ENCODE results near the gene VEGFD. TPM values are rescaled to one million over a fixed set of nuclear protein-coding genes. Genes with fewer than 3 reads are reported as not detected.

The VEGFD gene
- total RNA-seq, 1 donor: 0.90 TPM

DNA sequence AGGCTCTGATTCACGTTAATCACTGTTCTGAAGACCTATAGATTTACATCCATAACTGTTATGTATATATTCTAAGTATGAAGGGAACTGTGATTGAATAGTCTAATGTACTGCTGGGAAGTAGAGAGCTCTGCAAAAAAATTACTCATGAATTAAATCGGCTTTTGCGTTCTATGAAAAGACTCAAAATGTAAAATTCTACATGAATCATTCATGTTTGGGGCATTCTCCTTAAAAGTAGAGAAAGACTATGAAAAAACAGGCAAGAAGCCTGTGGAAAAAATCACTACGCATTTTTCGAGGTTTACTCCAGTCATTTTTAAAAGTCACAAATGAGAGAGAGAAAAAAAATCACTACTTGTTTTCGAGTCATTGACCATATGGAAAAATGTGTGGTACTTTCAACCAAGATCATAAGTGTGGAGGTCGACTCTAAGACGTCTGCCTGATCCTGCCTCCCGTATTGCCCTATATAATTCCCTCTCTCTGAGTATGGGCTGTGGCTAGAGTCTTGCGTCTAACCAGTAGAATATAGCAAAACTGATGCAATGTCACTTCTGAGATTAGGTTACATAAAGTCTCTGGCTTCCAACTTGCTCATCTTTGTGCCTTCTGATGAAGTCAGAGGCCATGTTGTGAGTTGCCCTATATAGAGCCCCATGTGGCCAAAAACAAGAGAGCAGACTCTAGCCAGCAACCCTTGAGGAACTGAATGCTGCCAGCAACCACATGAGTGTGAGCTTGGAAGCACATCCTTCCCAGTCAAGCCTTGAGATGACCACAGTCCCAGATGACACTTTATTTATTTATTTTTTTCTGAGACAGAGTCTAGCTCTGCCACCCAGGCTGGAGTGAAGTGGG is 32.1 kb upstream of the VEGFD start:
- no peak overlapping the region for H3K4me3 ChIP-seq (ENCODE audit: low read depth, low read length)
- TF ChIP-seq, protein P1, sequence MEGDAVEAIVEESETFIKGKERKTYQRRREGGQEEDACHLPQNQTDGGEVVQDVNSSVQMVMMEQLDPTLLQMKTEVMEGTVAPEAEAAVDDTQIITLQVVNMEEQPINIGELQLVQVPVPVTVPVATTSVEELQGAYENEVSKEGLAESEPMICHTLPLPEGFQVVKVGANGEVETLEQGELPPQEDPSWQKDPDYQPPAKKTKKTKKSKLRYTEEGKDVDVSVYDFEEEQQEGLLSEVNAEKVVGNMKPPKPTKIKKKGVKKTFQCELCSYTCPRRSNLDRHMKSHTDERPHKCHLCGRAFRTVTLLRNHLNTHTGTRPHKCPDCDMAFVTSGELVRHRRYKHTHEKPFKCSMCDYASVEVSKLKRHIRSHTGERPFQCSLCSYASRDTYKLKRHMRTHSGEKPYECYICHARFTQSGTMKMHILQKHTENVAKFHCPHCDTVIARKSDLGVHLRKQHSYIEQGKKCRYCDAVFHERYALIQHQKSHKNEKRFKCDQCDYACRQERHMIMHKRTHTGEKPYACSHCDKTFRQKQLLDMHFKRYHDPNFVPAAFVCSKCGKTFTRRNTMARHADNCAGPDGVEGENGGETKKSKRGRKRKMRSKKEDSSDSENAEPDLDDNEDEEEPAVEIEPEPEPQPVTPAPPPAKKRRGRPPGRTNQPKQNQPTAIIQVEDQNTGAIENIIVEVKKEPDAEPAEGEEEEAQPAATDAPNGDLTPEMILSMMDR (IDR thresholded peaks at IDR 0.05; ENCODE audit: insufficient read depth, low read length): no peak
- no peak for DNase-seq (ENCODE audit: low read depth)

DNA sequence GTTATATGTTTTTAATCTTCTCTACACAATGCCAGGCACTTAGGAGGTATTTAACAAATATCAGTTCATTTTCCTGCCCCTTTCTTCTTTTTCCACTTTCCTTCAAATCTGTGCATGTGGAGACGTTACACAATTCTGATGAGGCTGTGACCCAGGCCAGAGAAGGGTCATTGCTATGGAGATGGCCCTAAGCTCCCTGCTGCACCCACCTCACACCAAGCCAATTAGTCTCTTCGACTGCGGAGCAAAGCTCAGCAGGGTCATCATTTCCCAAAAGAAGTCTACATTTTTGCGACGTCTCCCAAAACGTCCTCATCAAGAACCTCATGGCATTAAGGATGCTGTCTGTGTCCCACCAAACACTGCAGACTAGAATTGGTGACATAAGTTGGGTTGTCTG is 28.9 kb upstream of the VEGFD start:
- TF ChIP-seq, protein P1 (IDR thresholded peaks at IDR 0.05; ENCODE audit: insufficient read depth, low read length): no peak
- no peak overlapping the region for H3K4me3 ChIP-seq (ENCODE audit: low read depth, low read length)

DNA sequence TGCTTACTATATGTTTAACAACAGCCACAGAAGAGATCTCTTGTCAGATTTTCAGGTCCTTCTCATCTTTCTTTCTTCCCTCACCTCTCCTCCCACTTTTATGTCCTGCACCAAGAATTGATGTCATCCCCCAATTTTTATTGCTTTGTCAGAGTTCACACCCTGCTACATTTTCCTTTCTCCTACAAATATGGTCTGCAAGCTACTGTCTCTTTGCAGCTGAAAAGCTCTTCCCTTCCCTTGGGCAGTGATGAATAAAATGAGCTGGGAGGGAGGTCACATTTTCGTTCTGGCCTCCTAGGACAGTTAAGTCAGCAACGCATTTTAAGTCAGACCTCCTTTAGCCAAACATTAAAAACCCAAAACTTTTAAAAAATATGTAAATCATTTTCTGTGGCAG is 26.7 kb upstream of the VEGFD start:
- H3K4me3 ChIP-seq (ENCODE audit: low read depth, low read length): no peak overlapping the region
- TF ChIP-seq, protein P1 (IDR thresholded peaks at IDR 0.05; ENCODE audit: insufficient read depth, low read length): no peak
- no peak for DNase-seq (ENCODE audit: low read depth)

More for the DNA sequence above, 28.9 kb upstream of the VEGFD start:
- DNase-seq (ENCODE audit: low read depth): no peak

DNA sequence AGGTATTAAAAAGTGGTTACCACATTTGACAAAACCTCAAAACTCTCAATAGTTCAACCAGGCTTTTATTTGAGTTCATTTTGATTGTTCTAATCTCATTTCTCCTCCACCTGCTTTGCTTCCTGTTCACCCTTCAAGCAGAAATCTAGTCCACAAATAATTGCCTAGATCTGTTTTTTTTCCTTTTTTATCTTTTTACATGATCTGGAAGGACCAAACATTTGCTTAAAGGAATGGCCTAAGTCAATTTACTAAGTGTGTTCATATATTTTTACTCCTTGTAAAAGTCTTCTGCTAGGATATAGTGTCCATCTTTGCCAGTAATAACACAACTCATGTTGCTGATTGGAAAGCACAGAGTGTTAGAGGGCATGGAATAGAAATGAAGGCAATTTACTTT is 26.2 kb upstream of the VEGFD start:
- DNase-seq (ENCODE audit: low read depth): no peak

DNA sequence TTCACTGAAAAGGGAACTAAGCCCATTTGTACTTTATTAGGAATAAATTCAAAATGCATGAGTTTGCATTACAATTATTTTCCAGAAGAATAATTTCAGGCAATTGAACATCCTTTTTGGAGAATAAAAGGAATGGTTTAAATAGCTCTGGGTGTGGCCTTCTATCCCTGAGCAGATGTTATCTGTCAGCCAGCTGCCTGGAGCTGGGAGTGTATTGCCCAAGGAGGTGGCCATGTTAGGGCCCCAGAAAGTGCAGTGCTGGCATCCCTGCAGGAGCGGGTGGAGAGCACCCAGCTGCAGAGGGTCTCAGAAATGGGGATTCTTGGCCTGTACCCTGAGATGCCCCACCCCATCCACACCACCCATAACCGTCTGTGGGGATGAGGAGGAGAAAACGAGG is 21.6 kb upstream of the VEGFD start:
- peak; percentile 50 for DNase-seq (ENCODE audit: low read depth)
- no peak overlapping the region for H3K4me3 ChIP-seq (ENCODE audit: low read depth, low read length)
- TF ChIP-seq, protein P1 (IDR thresholded peaks at IDR 0.05; ENCODE audit: insufficient read depth, low read length): no peak

More for the DNA sequence above, 26.2 kb upstream of the VEGFD start:
- H3K4me3 ChIP-seq (ENCODE audit: low read depth, low read length): no peak overlapping the region
- TF ChIP-seq, protein P1 (IDR thresholded peaks at IDR 0.05; ENCODE audit: insufficient read depth, low read length): no peak

DNA sequence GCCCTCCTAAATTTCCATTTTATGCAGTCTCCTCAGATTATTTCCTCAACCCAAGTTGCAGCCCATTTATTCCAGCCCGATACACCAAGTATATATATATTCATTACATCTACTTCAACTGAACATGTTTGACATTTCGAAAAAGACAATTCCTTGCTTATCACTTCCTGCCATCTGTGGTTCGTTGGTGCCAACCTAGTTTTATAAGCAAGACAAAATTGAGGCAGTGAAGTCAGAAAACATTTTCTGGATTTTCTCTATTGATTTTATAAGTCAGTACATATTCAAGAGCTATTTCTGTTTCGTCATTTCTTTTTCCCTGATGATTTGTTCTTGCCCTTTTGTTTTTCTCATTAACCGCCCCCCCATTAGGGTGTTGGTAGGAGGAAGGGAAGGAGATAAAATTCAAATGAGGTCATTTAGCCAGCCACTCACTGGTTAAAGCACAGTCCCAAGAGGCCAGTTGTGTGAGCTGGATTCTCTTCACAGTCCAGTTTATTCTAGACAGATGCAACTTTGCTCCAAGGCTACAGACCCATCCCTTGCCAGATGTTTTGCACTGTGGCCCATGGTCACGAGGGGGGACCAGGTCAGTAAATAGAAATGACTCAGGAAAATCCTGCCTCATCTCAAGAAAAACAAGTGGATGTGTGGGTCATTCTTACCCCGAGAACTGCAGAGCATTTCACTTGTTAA is 20.3 kb upstream of the VEGFD start:
- no peak overlapping the region for H3K4me3 ChIP-seq (ENCODE audit: low read depth, low read length)
- peak; percentile 77 for DNase-seq (ENCODE audit: low read depth)
- TF ChIP-seq, protein P1 (IDR thresholded peaks at IDR 0.05; ENCODE audit: insufficient read depth, low read length): no peak

Data from fibroblast of the aortic adventitia (primary cell).